Activated gamma-delta T cell treated with anti-CD3 and anti-CD28 coated beads, Interleukin-2, amount 50 U/mL, for 16 hours (primary cell): ENCODE measurements around the gene CACTIN.
"Not testable (repeated sequence)": the region's sequence is repeated elsewhere in the genome, so short reads cannot be mapped to it uniquely, and the experiment has no call there.

ENCODE experiments used
- DNase-seq: peaks from one replicate; pipeline ENCODE4 v3.0.0-alpha.2; 2020; ENCODE audit warnings: low read depth

Gene CACTIN

GRCh38 chr19:3626473-3627350 lies at the start of gene CACTIN:
CACTIN (minus strand) TSS chr19:3626790; CDS start chr19:3626762, 28 bp downstream.
- peak; percentile 98 for DNase-seq

- no peak for DNase-seq
These were observed 48.4 kb upstream of the CACTIN start for GRCh38 chr19:3674784-3675543.

GRCh38 chr19:3673506-3674439 lies 47.2 kb upstream of the CACTIN start:
- no peak for DNase-seq

GRCh38 chr19:3672993-3673392 lies 46.4 kb upstream of the CACTIN start:
- no peak for DNase-seq

- no peak for DNase-seq
These were observed 46.0 kb upstream of the CACTIN start for GRCh38 chr19:3672575-3672948.

GRCh38 chr19:3671680-3672574 lies 45.3 kb upstream of the CACTIN start:
- DNase-seq: peak; percentile 8

GRCh38 chr19:3670796-3671679 lies 44.4 kb upstream of the CACTIN start:
- DNase-seq: peak; percentile 35

- no peak for DNase-seq
These were observed 43.6 kb upstream of the CACTIN start for GRCh38 chr19:3669947-3670795.

- no peak for DNase-seq
These were observed 42.7 kb upstream of the CACTIN start for GRCh38 chr19:3669082-3669946.

- no peak for DNase-seq
These were observed 41.9 kb upstream of the CACTIN start for GRCh38 chr19:3668331-3669081.

- DNase-seq: no peak
These were observed 41.2 kb upstream of the CACTIN start for GRCh38 chr19:3667766-3668165.

- DNase-seq: no peak
These were observed 40.5 kb upstream of the CACTIN start for GRCh38 chr19:3667037-3667638.

GRCh38 chr19:3666545-3666856 lies 39.9 kb upstream of the CACTIN start:
- DNase-seq: not testable (repeated sequence)

GRCh38 chr19:3665681-3666544 lies 39.3 kb upstream of the CACTIN start:
- DNase-seq: peak; percentile 68

- no peak for DNase-seq
These were observed 38.5 kb upstream of the CACTIN start for GRCh38 chr19:3664879-3665642.
